Jurkat, Clone E6-1 (cell line): ENCODE results near the gene GNAL.
A peak's percentile ranks its signal among the peaks of the same experiment; 100 is the strongest.
"Not testable (repeated sequence)": the region's sequence is repeated elsewhere in the genome, so short reads cannot be mapped to it uniquely, and the experiment has no call there.

Experiments
- DNase-seq: peaks from one replicate; pipeline ENCODE4 v3.0.0-alpha.2; 2011; ENCODE audit warnings: low read depth, low spot score
- H3K4me3 ChIP-seq: 2 replicates; pipeline ENCODE4 v1.5.1; 2011; ENCODE audit warnings: mild to moderate bottlenecking, low read length, control low read depth, moderate library complexity

The GNAL gene

GRCh38 chr18:11883153-11883552, 194.1 kb downstream of the GNAL start:
- no peak overlapping the region for H3K4me3 ChIP-seq
- DNase-seq: no peak

GRCh38 chr18:11884396-11885030, 195.4 kb downstream of the GNAL start:
- no peak overlapping the region for H3K4me3 ChIP-seq
- no peak for DNase-seq

- no peak for DNase-seq
- H3K4me3 ChIP-seq: no peak overlapping the region
Measured at GRCh38 chr18:11885278-11885947, 196.3 kb downstream of the GNAL start.

- no peak for DNase-seq
- H3K4me3 ChIP-seq: no peak overlapping the region
Measured at GRCh38 chr18:11886577-11887110, 197.6 kb downstream of the GNAL start.

GRCh38 chr18:11887328-11888128, 198.5 kb downstream of the GNAL start:
- DNase-seq: no peak
- no peak overlapping the region for H3K4me3 ChIP-seq

GRCh38 chr18:11888726-11889125, 199.7 kb downstream of the GNAL start:
- DNase-seq: no peak
- no peak overlapping the region for H3K4me3 ChIP-seq

- H3K4me3 ChIP-seq: no peak overlapping the region
Measured at GRCh38 chr18:11889284-11889683, 200.2 kb downstream of the GNAL start.

GRCh38 chr18:11891737-11892136, 202.7 kb downstream of the GNAL start:
- no peak overlapping the region for H3K4me3 ChIP-seq
- DNase-seq: no peak

More at GRCh38 chr18:11889284-11889683, 200.2 kb downstream of the GNAL start:
- DNase-seq: no peak

- not testable (repeated sequence) for H3K4me3 ChIP-seq, DNase-seq
Measured at GRCh38 chr18:11892438-11892837, 203.4 kb downstream of the GNAL start.

- DNase-seq: no peak
- no peak overlapping the region for H3K4me3 ChIP-seq
Measured at GRCh38 chr18:11897781-11898180, 208.7 kb downstream of the GNAL start.

- no peak for DNase-seq
- H3K4me3 ChIP-seq: no peak overlapping the region
Measured at GRCh38 chr18:11899063-11899462, 210.0 kb downstream of the GNAL start.

GRCh38 chr18:11901826-11902438, 212.9 kb downstream of the GNAL start:
- H3K4me3 ChIP-seq: no peak overlapping the region
- DNase-seq: no peak

GRCh38 chr18:11902522-11903292, 213.6 kb downstream of the GNAL start:
- H3K4me3 ChIP-seq: no peak overlapping the region
- no peak for DNase-seq

- H3K4me3 ChIP-seq: no peak overlapping the region
- DNase-seq: no peak
Measured at GRCh38 chr18:11905613-11906012, 216.5 kb downstream of the GNAL start.

- DNase-seq: no peak
- H3K4me3 ChIP-seq: no peak overlapping the region
Measured at GRCh38 chr18:11906176-11906575, 217.1 kb downstream of the GNAL start.

GRCh38 chr18:11906926-11907874, 218.1 kb downstream of the GNAL start:
- no peak for DNase-seq

GRCh38 chr18:11908182-11909060, 219.4 kb downstream of the GNAL start, which contains the start of gene MPPE1:
Gene MPPE1, minus strand, starts transcription at chr18:11908317. Its CDS starts 11,053 bp downstream, at chr18:11897264.
- H3K4me3 ChIP-seq: peak within 1 kb of the TSS; percentile 91
- peak; percentile 75 for DNase-seq

More at GRCh38 chr18:11906926-11907874, 218.1 kb downstream of the GNAL start:
- H3K4me3 ChIP-seq: peak overlapping the region; percentile 91
